ENCODE results near the gene GAS2L3. TPM values are rescaled to one million over a fixed set of nuclear protein-coding genes. Genes with fewer than 3 reads are reported as not detected.

The GAS2L3 gene
- polyA plus RNA-seq, 1 donor (not counting 4 experiments of a cell fraction or from before 2014, with no cell fraction given): 3.6 TPM

DNA sequence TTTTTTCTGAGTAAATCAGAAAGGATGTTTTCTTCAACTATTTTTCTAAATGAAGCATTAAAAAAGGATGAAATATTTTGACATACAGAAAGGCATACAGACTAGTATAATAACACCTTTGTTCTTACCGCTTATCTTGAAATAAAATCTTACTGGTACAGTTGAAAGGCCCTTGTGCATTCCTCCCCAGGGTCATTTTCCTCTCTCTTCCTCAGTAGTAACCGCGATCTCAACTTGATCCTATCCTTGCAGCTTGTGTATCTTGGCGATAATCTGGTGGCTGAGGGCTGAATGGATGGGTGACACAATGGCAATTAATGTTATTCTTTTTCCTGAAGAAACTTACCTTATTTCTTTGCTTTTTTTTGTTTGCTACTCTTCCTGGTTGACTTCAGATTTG lies 18.5 kb downstream of the GAS2L3 start:
- no peak for FAIRE-seq
- no peak for DNase-seq (ENCODE audit: low read depth, low spot score)

DNA sequence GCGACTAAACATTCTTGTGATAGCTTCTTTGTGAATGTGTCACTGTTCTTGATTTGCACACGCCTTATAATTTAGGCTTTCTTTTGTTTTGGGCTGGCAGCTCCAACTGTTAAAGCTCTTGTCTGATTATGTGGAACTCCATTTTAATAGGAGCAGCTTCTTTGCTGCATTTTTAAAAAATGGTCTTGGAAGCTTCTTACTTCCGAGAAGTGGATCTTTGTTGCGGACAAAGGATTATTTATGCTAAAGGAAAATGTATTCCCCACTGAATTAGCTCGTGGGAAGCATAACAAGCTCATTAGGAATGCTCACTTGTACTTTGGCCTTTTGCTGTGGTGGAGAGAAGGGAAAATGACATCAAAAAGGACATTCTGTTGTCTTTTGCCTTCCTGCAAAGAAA lies 20.0 kb downstream of the GAS2L3 start:
- Histone ChIP-seq H3K4me1 (ENCODE audit: control insufficient read depth, extremely low read depth, insufficient read depth, low read length) (peaks cover 2% of the 10 kb centered on the region), H2AFZ (ENCODE audit: control insufficient read depth, low read length) (peak overlapping the region; percentile 36), H3K36me3 (ENCODE audit: control insufficient read depth in 2 of 2, extremely low read depth in 1 of 2, insufficient read depth in 2 of 2, low read length in 2 of 2) (no peaks in the 10 kb centered on the region), H3K9ac (ENCODE audit: control insufficient read depth, extremely low read depth, insufficient read depth, low read length) (no peak overlapping the region), H3K27ac (ENCODE audit: control insufficient read depth, insufficient read depth, low read length) (no peak overlapping the region), H3K9me1 (ENCODE audit: control insufficient read depth, extremely low read depth, insufficient read depth, low read length) (no peaks in the 10 kb centered on the region), H3K4me3 (ENCODE audit: control insufficient read depth in 2 of 3, extremely low read depth in 1 of 3, insufficient read depth in 2 of 3, low read depth in 1 of 3, low read length in 3 of 3) (no peak overlapping the region), H3K4me2 (ENCODE audit: control insufficient read depth, extremely low read depth, insufficient read depth, low read depth, low read length) (no peak overlapping the region), H3K79me2 (ENCODE audit: control insufficient read depth, insufficient read depth, low read length) (no peaks in the 10 kb centered on the region), H4K20me1 (ENCODE audit: control insufficient read depth, extremely low read depth, insufficient read depth, low read length) (no peaks in the 10 kb centered on the region), H3K9me3 (ENCODE audit: control insufficient read depth, low read depth, low read length) (no peaks in the 10 kb centered on the region), H3K27me3 (ENCODE audit: control insufficient read depth, extremely low read depth, insufficient read depth, low read length) (no peaks in the 10 kb centered on the region)
- DNase-seq (ENCODE audit: low read depth, low spot score) (no peak), FAIRE-seq (no peak)
- dilution Hi-C loops (cut with MboI; ENCODE audit: extremely low pct_ligation_motif_present, low sequenced_read_pairs): no loop called here
- no peak for TF ChIP-seq EZH2 (IDR thresholded peaks at IDR 0.05; ENCODE audit: low read length)
- no peak for TF ChIP-seq CTCF (optimal IDR thresholded peaks at IDR 0.05 in 1 of 3, IDR thresholded peaks at IDR 0.05 in 1 of 3, conservative IDR thresholded peaks at IDR 0.05 in 1 of 3; ENCODE audit: extremely low read depth in 1 of 3, insufficient read depth in 2 of 3, low read length in 3 of 3)

More for the DNA sequence above, 18.5 kb downstream of the GAS2L3 start:
- no peaks in the 10 kb centered on the region for H3K27me3 ChIP-seq (ENCODE audit: control insufficient read depth, extremely low read depth, insufficient read depth, low read length)
- no peak overlapping the region for H3K9ac ChIP-seq (ENCODE audit: control insufficient read depth, extremely low read depth, insufficient read depth, low read length)
- TF ChIP-seq CTCF (optimal IDR thresholded peaks at IDR 0.05 in 1 of 3, IDR thresholded peaks at IDR 0.05 in 1 of 3, conservative IDR thresholded peaks at IDR 0.05 in 1 of 3; ENCODE audit: extremely low read depth in 1 of 3, insufficient read depth in 2 of 3, low read length in 3 of 3): no peak
- no peak for TF ChIP-seq EZH2 (IDR thresholded peaks at IDR 0.05; ENCODE audit: low read length)
- H3K36me3 ChIP-seq (ENCODE audit: control insufficient read depth in 2 of 2, extremely low read depth in 1 of 2, insufficient read depth in 2 of 2, low read length in 2 of 2): no peaks in the 10 kb centered on the region
- H3K79me2 ChIP-seq (ENCODE audit: control insufficient read depth, insufficient read depth, low read length): no peaks in the 10 kb centered on the region
- H3K4me3 ChIP-seq (ENCODE audit: control insufficient read depth in 2 of 3, extremely low read depth in 1 of 3, insufficient read depth in 2 of 3, low read depth in 1 of 3, low read length in 3 of 3): no peak overlapping the region
- H2AFZ ChIP-seq (ENCODE audit: control insufficient read depth, low read length): no peak overlapping the region
- H3K4me1 ChIP-seq (ENCODE audit: control insufficient read depth, extremely low read depth, insufficient read depth, low read length): peaks cover 2% of the 10 kb centered on the region
- no peak overlapping the region for H3K27ac ChIP-seq (ENCODE audit: control insufficient read depth, insufficient read depth, low read length)
- no peaks in the 10 kb centered on the region for H3K9me1 ChIP-seq (ENCODE audit: control insufficient read depth, extremely low read depth, insufficient read depth, low read length)
- dilution Hi-C loops (cut with MboI; ENCODE audit: extremely low pct_ligation_motif_present, low sequenced_read_pairs): no loop called here
- no peak overlapping the region for H3K4me2 ChIP-seq (ENCODE audit: control insufficient read depth, extremely low read depth, insufficient read depth, low read depth, low read length)
- no peaks in the 10 kb centered on the region for H3K9me3 ChIP-seq (ENCODE audit: control insufficient read depth, low read depth, low read length)
- H4K20me1 ChIP-seq (ENCODE audit: control insufficient read depth, extremely low read depth, insufficient read depth, low read length): no peaks in the 10 kb centered on the region
